Ovary (tissue), 3 donors: ENCODE data around the gene FMO5.

Source experiments
- POLR2A ChIP-seq: fragments of 450-650 bp; IDR thresholded peaks from one replicate; pipeline ENCODE4 v1.6.1; 2017; ENCODE audit warnings: antibody characterized with exemption, mild to moderate bottlenecking, moderate library complexity
- TF ChIP-seq, protein P1 (sequence below), 3 donors: fragments of 450-650 bp in 2 of 3; fragments of 200-600 bp in 1 of 3; IDR thresholded peaks; one replicate each; pipeline versions ENCODE4 v1.5.1 to v1.8.0; 2016 to 2022; ENCODE audit warnings: antibody characterized with exemption in 3 of 3, mild to moderate bottlenecking in 1 of 3
- donor health status: DM: no; HTN: no; CAD: no.

DNA sequence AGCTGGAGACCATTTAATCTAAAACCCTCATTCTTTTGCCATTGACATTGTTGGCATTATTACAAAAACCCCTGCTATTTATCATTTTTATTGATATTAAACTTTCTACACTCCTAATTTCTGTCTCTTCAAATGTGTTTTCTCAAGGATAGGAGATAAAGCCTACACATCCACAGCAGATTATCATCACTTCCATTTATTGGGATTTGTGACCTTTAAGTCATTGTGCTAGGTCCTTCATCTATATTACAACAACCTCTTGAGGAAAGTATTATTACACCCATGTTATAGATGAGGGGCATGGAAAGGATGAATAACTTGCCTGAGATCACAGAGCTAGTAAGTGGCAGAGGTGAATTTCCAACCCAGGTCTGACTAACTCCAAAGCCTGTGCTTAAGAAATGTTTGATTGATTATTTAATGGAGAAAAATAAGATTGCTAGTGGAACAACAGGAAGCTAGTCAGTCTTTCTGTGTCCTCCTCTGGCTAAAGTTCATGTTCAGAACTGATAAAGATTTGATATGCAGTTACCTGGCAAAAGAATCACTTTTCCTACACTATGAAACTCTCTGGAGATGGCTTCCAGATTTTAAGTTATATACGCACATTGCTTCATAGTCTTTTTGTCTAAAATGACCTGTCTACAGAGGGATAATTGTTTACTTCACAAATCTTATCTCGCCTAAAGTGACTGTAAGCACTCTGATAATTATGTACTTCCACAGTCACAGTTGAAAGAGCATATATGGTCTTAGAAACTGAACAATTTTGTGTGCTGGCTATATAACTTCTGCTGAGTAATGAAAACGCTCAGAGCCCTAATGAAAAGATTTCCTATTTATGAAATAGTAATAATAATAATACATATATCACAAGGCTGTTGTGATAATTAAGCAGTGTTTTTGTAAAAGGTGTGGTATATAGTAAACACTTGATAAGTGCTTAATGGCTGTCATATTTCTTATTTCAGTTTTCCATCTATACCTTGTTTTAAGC, 15.0 kb downstream of the FMO5 start:
- no peak for TF ChIP-seq POLR2A
- TF ChIP-seq, protein P1, sequence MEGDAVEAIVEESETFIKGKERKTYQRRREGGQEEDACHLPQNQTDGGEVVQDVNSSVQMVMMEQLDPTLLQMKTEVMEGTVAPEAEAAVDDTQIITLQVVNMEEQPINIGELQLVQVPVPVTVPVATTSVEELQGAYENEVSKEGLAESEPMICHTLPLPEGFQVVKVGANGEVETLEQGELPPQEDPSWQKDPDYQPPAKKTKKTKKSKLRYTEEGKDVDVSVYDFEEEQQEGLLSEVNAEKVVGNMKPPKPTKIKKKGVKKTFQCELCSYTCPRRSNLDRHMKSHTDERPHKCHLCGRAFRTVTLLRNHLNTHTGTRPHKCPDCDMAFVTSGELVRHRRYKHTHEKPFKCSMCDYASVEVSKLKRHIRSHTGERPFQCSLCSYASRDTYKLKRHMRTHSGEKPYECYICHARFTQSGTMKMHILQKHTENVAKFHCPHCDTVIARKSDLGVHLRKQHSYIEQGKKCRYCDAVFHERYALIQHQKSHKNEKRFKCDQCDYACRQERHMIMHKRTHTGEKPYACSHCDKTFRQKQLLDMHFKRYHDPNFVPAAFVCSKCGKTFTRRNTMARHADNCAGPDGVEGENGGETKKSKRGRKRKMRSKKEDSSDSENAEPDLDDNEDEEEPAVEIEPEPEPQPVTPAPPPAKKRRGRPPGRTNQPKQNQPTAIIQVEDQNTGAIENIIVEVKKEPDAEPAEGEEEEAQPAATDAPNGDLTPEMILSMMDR (IDR thresholded peaks at IDR 0.05) = no peak
